Stimulated activated CD8-positive, alpha-beta memory T cell treated with anti-CD3 and anti-CD28 coated beads, Interleukin-7, amount 100 ng/mL, for 1 hour (primary cell): Measurements from ENCODE around the gene LZIC.
"Not testable (repeated sequence)": the region's sequence is repeated elsewhere in the genome, so short reads cannot be mapped to it uniquely, and the experiment has no call there.

ENCODE experiments used
- DNase-seq, 2 donors: peaks; one replicate each; pipeline ENCODE4 v3.0.0-alpha.2; 2020; ENCODE audit warnings: low read depth in 2 of 2

Gene LZIC

GRCh38 chr1:9942939-9943788 is at the start of gene LZIC, which contains the start of gene NMNAT1:
Gene LZIC (minus strand): TSS chr1:9943391. CDS start chr1:9936619, 6,772 bp downstream.
Gene NMNAT1 (plus strand): TSS chr1:9943475. CDS start chr1:9972074, 28,599 bp downstream.
- DNase-seq: peak; percentile 79 to 84

GRCh38 chr1:9992910-9993309 is 49.7 kb upstream of the LZIC start:
- DNase-seq: no peak

GRCh38 chr1:9990944-9991343 is 47.8 kb upstream of the LZIC start:
- no peak for DNase-seq

GRCh38 chr1:9989773-9990172 is 46.6 kb upstream of the LZIC start:
- no peak for DNase-seq

GRCh38 chr1:9985001-9985400 is 41.8 kb upstream of the LZIC start:
- DNase-seq: no peak

- no peak for DNase-seq
Measured at GRCh38 chr1:9984253-9984652, 41.1 kb upstream of the LZIC start.

- no peak for DNase-seq
Measured at GRCh38 chr1:9960706-9961562, 17.7 kb upstream of the LZIC start.

- DNase-seq: no peak
Measured at GRCh38 chr1:9960011-9960410, 16.8 kb upstream of the LZIC start.

GRCh38 chr1:9957726-9958125 is 14.5 kb upstream of the LZIC start:
- no peak for DNase-seq

GRCh38 chr1:9946315-9946714 is 3.1 kb upstream of the LZIC start:
- no peak for DNase-seq

- DNase-seq: no peak
Measured at GRCh38 chr1:9942399-9942938, 722 bp downstream of the LZIC start.

- no peak for DNase-seq
Measured at GRCh38 chr1:9929431-9930385, 13.5 kb downstream of the LZIC start.

- DNase-seq: no peak
Measured at GRCh38 chr1:9927259-9927658, 15.9 kb downstream of the LZIC start.

GRCh38 chr1:9922342-9922741 is 20.8 kb downstream of the LZIC start:
- DNase-seq: no peak

- DNase-seq: no peak
Measured at GRCh38 chr1:9920606-9921005, 22.6 kb downstream of the LZIC start.

GRCh38 chr1:9917901-9918300 is 25.3 kb downstream of the LZIC start:
- no peak for DNase-seq

- DNase-seq: not testable (repeated sequence)
Measured at GRCh38 chr1:9917495-9917894, 25.7 kb downstream of the LZIC start.

GRCh38 chr1:9916452-9916851 is 26.7 kb downstream of the LZIC start:
- DNase-seq: no peak

GRCh38 chr1:9914610-9914937 is 28.6 kb downstream of the LZIC start:
- DNase-seq: no peak

GRCh38 chr1:9912264-9912936 is 30.8 kb downstream of the LZIC start:
- no peak for DNase-seq
